ENCODE results near the gene ATF6.
A peak's percentile ranks its signal among the peaks of the same experiment; 100 is the strongest.

The ATF6 gene

DNA sequence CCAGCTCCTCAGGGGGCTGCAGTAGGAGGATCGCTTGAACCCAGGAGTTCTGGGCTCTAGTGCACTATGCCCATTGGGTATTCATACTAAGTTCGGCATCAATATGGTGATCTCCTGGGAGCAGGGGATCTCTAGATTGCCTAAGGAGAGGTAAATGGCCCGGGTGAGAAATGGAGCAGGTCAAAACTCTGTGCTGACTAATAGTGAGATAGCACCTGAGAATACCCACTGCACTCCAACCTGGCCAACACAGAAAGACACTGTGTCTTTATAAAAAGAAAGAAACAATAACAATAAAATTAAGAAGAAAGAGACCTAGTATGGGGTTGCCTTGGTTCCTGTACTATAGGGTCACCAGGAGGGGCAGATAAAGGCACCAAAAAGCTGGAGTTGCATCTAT is 30.3 kb upstream of the ATF6 start:
- no peaks in the 10 kb centered on the region for H3K36me3 ChIP-seq (ENCODE audit: insufficient read depth, low read length)
- H2AFZ ChIP-seq (ENCODE audit: low read length, unreplicated experiment): no peak overlapping the region
- peaks cover 24% of the 10 kb centered on the region for H3K4me1 ChIP-seq (ENCODE audit: control insufficient read depth, insufficient read depth, low read length, unreplicated experiment)
- no peaks in the 10 kb centered on the region for H3K27me3 ChIP-seq (ENCODE audit: insufficient read depth, low read length)
- H3K27ac ChIP-seq (ENCODE audit: low read depth, low read length): no peak overlapping the region
- H3K79me2 ChIP-seq (ENCODE audit: control insufficient read depth, insufficient read depth, low read length, unreplicated experiment): no peaks in the 10 kb centered on the region
- H3K4me3 ChIP-seq (ENCODE audit: low read depth, low read length): no peak overlapping the region

DNA sequence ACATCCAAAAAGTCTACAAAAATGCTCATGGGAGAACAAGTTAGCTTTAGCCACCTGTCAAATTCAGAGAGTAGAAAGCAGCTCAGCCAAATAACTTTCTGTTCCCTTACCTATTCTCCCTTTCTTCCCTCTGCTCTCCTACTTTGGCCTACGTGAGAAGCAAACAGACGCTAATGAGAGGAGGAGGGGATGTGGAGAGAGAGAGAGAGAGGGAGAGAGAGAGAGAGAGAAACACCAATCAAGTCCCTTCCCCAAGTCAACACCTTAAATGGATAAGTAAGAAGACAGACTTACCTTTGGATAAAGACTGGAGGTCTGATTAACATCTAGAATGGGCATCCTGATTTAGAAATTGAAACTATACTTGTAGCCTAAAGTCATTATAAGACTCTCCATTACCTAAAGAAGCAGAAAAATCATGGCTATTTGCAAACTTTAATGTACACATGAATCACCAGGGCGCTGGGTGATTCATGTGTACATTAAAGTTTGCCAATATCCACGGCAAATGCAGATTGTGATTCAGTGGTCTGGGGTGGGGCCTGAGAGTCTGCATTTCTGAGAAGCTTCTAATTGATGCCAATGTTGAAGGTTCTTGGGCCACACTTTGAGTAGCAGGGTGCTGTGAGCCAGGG is 29.7 kb upstream of the ATF6 start:
- H3K4me3 ChIP-seq (ENCODE audit: low read depth, low read length): peak overlapping the region; percentile 27; the same call in 1 of the 2 replicates
- peak overlapping the region; percentile 33 for H2AFZ ChIP-seq (ENCODE audit: low read length, unreplicated experiment)
- no peaks in the 10 kb centered on the region for H3K36me3 ChIP-seq (ENCODE audit: insufficient read depth, low read length)
- peaks cover 23% of the 10 kb centered on the region for H3K4me1 ChIP-seq (ENCODE audit: control insufficient read depth, insufficient read depth, low read length, unreplicated experiment)
- no peaks in the 10 kb centered on the region for H3K79me2 ChIP-seq (ENCODE audit: control insufficient read depth, insufficient read depth, low read length, unreplicated experiment)
- no peak overlapping the region for H3K27ac ChIP-seq (ENCODE audit: low read depth, low read length)
- no peaks in the 10 kb centered on the region for H3K27me3 ChIP-seq (ENCODE audit: insufficient read depth, low read length)

DNA sequence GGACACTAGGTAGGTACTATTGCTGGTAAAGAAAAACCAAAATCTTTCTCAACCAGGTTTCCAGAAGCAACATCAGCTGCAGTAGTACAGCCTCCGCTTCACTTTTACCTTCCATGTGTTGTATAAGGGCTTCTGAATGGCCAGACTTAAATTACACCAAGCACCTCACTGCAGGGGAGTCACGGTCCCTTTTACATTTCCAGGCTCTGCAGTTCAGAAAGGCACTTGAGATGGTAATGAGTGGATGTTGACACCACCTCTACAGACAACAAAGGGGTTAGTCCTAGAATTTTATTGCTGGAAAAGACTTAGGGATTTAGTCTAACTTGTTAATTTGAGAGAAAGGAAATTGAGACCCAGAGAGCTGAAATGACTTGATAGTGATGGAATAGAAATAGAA is 28.5 kb upstream of the ATF6 start:
- H3K27ac ChIP-seq (ENCODE audit: low read depth, low read length): no peak overlapping the region
- H3K27me3 ChIP-seq (ENCODE audit: insufficient read depth, low read length): no peaks in the 10 kb centered on the region
- no peak overlapping the region for H3K4me3 ChIP-seq (ENCODE audit: low read depth, low read length)
- no peaks in the 10 kb centered on the region for H3K36me3 ChIP-seq (ENCODE audit: insufficient read depth, low read length)
- H2AFZ ChIP-seq (ENCODE audit: low read length, unreplicated experiment): no peak overlapping the region
- no peaks in the 10 kb centered on the region for H3K79me2 ChIP-seq (ENCODE audit: control insufficient read depth, insufficient read depth, low read length, unreplicated experiment)
- H3K4me1 ChIP-seq (ENCODE audit: control insufficient read depth, insufficient read depth, low read length, unreplicated experiment): peaks cover 22% of the 10 kb centered on the region

DNA sequence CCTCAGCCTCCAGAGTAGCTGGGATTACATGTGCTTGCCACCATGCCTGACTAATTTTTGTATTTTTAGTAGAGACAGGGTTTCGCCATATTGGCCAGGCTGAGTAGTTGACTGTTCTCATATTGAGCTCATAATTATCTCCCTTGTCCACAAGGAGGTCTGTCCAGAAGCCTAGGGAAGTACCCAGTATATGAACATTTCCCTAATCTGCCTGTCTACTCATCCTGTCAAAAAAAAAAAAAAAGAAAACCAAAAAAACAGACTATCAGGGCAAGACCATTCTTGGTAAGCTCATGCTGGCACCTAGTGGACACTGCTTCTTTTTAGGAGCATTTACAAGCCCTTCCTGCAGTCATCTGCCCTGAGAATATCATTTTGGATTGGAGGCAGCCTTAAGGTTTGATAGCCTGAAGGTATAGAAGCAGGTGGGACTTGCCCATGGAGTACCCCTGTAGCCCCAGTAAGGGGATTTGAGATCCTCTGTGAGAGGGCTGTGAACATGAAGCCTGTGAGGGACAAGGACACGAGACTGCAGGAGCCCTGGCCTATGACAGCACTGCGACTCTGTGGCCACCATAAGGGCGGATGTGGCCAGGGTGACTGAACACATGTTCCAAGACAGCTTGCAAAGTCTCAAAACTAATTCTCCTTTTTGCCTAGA is 27.4 kb upstream of the ATF6 start:
- no peak overlapping the region for H2AFZ ChIP-seq (ENCODE audit: low read length, unreplicated experiment)
- H3K4me1 ChIP-seq (ENCODE audit: control insufficient read depth, insufficient read depth, low read length, unreplicated experiment): peaks cover 19% of the 10 kb centered on the region
- no peaks in the 10 kb centered on the region for H3K79me2 ChIP-seq (ENCODE audit: control insufficient read depth, insufficient read depth, low read length, unreplicated experiment)
- no peak overlapping the region for H3K27ac ChIP-seq (ENCODE audit: low read depth, low read length)
- no peaks in the 10 kb centered on the region for H3K36me3 ChIP-seq (ENCODE audit: insufficient read depth, low read length)
- H3K4me3 ChIP-seq (ENCODE audit: low read depth, low read length): no peak overlapping the region
- no peaks in the 10 kb centered on the region for H3K27me3 ChIP-seq (ENCODE audit: insufficient read depth, low read length)

DNA sequence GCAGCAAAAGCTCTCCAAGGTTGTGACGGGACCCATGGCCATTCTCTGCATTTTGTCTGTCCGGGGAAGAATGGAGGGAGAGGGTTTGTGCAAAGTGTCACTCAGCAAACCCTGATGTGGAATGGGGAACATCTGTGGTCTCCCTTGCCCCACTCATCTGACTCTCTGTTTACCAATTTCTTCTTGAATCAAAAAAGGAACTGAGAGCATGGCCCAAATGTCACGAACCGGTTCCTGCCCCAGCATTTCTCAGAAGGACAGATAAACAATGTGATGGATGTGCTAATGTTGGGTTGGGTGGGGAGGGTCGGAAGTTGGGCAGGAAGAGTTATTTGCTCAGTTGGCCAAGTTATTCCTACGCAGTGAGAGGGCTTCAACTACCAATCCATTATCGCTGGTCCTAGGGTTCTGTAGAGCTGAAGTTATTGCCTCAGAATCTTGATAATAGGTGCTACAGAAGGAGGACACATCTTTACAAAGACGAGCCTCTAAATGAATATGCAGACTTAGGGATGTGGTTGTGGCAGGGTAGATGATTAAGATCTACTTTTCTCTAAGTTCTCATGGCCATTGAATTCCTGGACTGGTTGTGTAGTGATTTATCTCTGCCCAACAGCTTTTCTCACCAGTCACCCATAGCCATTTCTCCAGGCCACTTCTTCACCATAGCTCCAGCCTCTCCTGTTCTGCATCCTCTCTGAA is 26.1 kb upstream of the ATF6 start:
- Histone ChIP-seq H3K27me3 (ENCODE audit: insufficient read depth, low read length) (no peaks in the 10 kb centered on the region), H3K36me3 (ENCODE audit: insufficient read depth, low read length) (no peaks in the 10 kb centered on the region), H3K4me1 (ENCODE audit: control insufficient read depth, insufficient read depth, low read length, unreplicated experiment) (peaks cover 19% of the 10 kb centered on the region), H3K4me3 (ENCODE audit: low read depth, low read length) (no peak overlapping the region), H3K79me2 (ENCODE audit: control insufficient read depth, insufficient read depth, low read length, unreplicated experiment) (no peaks in the 10 kb centered on the region), H3K27ac (ENCODE audit: low read depth, low read length) (no peak overlapping the region), H2AFZ (ENCODE audit: low read length, unreplicated experiment) (no peak overlapping the region)

DNA sequence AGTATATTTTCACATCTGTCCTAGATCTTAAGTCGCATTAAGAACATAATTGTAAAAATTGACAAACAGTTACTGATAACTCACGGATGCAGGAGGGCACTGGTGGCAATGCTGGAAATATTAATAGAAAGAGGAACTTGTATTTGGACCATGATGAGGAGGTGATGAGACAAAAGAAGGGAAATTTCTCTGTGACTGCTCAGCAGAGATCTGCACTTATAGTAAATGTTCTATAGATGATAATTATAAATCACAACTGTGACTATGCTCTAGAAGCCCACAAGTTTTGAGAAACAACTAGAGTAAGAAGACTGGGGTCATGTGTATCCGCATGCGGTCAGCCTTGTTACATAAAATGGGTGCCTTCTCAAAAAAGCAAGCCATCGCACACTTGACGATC is 25.2 kb upstream of the ATF6 start:
- H3K36me3 ChIP-seq (ENCODE audit: insufficient read depth, low read length): no peaks in the 10 kb centered on the region
- H3K27ac ChIP-seq (ENCODE audit: low read depth, low read length): no peak overlapping the region
- H3K27me3 ChIP-seq (ENCODE audit: insufficient read depth, low read length): no peaks in the 10 kb centered on the region
- H2AFZ ChIP-seq (ENCODE audit: low read length, unreplicated experiment): no peak overlapping the region
- no peaks in the 10 kb centered on the region for H3K79me2 ChIP-seq (ENCODE audit: control insufficient read depth, insufficient read depth, low read length, unreplicated experiment)
- H3K4me3 ChIP-seq (ENCODE audit: low read depth, low read length): no peak overlapping the region
- H3K4me1 ChIP-seq (ENCODE audit: control insufficient read depth, insufficient read depth, low read length, unreplicated experiment): peaks cover 19% of the 10 kb centered on the region

DNA sequence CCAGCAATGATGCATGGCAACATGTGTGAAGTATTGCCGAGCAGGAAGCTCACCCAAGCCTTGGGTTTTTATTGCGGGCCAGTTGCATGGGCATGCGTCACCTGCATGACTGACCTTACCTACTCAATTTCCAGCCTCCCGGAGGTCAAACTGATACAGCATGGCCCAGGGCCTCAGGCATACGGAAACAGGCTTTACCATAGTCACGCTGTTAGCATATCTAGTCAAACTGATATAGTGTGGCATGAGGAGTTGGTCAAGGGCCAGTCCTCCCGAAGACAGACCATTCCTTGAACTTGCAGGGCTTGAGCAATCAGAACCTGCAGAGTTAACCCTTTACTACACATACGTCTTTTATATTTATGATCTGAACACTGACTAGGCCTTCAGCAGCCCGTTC is 22.9 kb upstream of the ATF6 start:
- H3K4me3 ChIP-seq (ENCODE audit: low read depth, low read length): no peak overlapping the region
- H3K4me1 ChIP-seq (ENCODE audit: control insufficient read depth, insufficient read depth, low read length, unreplicated experiment): peaks cover 11% of the 10 kb centered on the region
- no peaks in the 10 kb centered on the region for H3K79me2 ChIP-seq (ENCODE audit: control insufficient read depth, insufficient read depth, low read length, unreplicated experiment)
- peak overlapping the region; percentile 76; the same call in 1 of the 2 replicates for H3K27ac ChIP-seq (ENCODE audit: low read depth, low read length)
- H3K27me3 ChIP-seq (ENCODE audit: insufficient read depth, low read length): no peaks in the 10 kb centered on the region
- peak overlapping the region; percentile 24 for H2AFZ ChIP-seq (ENCODE audit: low read length, unreplicated experiment)
- H3K36me3 ChIP-seq (ENCODE audit: insufficient read depth, low read length): no peaks in the 10 kb centered on the region

DNA sequence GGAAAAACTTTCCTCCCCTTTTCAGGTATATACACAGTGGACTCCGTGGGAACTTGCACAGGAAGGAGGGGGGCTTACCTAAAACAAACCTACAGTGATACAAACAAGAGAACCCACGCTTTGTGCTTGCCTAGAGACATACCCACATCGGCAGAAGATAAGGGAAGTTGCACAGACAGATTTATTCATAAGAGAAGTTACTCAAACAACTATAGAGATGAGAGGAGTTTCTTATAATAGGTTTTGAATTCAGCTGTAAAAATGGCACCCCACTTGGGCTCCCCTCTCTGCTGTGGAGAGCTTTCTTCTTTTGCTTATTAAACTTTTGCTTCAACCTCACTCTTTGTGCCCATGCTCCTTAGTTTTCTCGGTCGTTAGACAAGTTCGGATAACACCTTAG is 18.3 kb upstream of the ATF6 start:
- H3K27ac ChIP-seq (ENCODE audit: low read depth, low read length): no peak overlapping the region
- peaks cover 18% of the 10 kb centered on the region for H3K79me2 ChIP-seq (ENCODE audit: control insufficient read depth, insufficient read depth, low read length, unreplicated experiment)
- H3K27me3 ChIP-seq (ENCODE audit: insufficient read depth, low read length): no peaks in the 10 kb centered on the region
- H3K36me3 ChIP-seq (ENCODE audit: insufficient read depth, low read length): peaks cover 12% of the 10 kb centered on the region
- H2AFZ ChIP-seq (ENCODE audit: low read length, unreplicated experiment): no peak overlapping the region
- peaks cover 24% of the 10 kb centered on the region for H3K4me1 ChIP-seq (ENCODE audit: control insufficient read depth, insufficient read depth, low read length, unreplicated experiment)
- H3K4me3 ChIP-seq (ENCODE audit: low read depth, low read length): no peak overlapping the region

DNA sequence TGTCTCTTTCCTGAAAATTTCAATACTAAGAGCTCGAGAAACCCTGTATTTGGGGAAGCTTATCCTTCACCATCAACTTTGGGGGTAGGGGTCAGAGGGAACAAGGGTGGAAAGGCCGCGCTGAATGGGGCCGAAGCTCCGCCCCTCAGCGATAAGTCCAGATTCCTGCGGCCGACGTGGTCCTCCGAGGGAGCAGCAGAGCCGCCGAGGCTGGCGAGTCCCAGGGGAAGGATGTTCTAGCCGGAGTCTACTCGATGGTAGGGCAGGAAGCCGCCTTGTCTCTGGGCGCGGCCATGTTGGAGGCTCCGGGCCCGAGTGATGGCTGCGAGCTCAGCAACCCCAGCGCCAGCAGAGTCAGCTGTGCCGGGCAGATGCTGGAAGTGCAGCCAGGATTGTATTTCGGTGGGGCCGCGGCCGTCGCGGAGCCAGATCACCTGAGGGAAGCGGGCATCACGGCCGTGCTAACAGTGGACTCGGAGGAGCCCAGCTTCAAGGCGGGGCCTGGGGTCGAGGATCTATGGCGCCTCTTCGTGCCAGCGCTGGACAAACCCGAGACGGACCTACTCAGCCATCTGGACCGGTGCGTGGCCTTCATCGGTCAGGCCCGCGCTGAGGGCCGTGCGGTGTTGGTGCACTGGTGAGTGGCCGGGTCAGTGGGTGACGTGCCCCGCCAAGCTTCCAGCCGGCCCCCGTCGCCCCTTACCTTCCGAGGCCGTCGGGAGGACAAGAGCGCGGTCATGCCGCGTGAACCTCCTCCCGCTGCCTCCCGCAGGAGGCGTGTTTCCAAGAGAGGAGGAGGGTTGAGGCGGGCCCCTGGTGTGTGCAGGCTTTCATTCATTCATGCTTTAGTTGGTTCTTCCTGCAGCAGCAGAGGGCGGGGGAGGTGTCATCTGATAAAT is 16.4 kb upstream of the ATF6 start, which contains the start of gene DUSP12:
TSS of gene DUSP12 (plus strand) at position 278 of the 899 bp plus-strand sequence. CDS start at position 294, 16 bp downstream.
- Histone ChIP-seq H3K36me3 (ENCODE audit: insufficient read depth, low read length) (peaks cover 26% of the 10 kb centered on the region), H3K79me2 (ENCODE audit: control insufficient read depth, insufficient read depth, low read length, unreplicated experiment) (peaks cover 28% of the 10 kb centered on the region), H3K4me1 (ENCODE audit: control insufficient read depth, insufficient read depth, low read length, unreplicated experiment) (peaks cover 13% of the 10 kb centered on the region), H3K27me3 (ENCODE audit: insufficient read depth, low read length) (no peaks in the 10 kb centered on the region), H3K4me3 (ENCODE audit: low read depth, low read length) (peak within 1 kb of the TSS; percentile 88), H2AFZ (ENCODE audit: low read length, unreplicated experiment) (peak within 1 kb of the TSS; percentile 65), H3K27ac (ENCODE audit: low read depth, low read length) (peak within 1 kb of the TSS; percentile 86)

DNA sequence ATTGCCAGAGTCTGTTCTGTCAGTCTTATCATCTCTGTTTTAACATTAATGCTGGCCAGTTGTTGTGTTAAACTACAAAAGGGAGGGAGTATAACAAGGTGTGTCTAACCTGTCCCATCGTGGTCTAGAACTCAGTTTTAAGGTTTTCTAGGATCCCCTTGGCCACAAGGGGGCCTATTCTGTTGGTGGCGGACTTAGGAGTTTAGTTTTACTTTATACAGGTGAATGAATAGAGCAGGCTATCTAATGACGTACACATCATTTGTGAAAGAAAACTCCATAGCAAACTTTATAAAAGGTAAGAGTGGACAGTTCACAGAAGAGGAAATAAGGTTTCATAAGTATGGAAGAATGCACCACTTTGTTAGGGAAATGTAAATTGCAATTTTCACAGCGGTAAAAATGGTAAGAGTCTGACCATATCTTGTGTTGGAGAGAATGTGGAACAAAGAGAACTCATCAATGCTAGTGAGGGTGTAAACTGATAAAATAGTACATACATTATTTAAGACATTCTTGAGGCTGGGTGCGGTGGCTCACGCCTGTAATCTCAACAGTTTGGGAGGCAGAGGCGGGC is 2.5 kb upstream of the ATF6 start:
- Histone ChIP-seq H3K79me2 (ENCODE audit: control insufficient read depth, insufficient read depth, low read length, unreplicated experiment) (peaks cover 25% of the 10 kb centered on the region), H3K4me3 (ENCODE audit: low read depth, low read length) (no peak overlapping the region), H3K27me3 (ENCODE audit: insufficient read depth, low read length) (no peaks in the 10 kb centered on the region), H2AFZ (ENCODE audit: low read length, unreplicated experiment) (no peak overlapping the region), H3K27ac (ENCODE audit: low read depth, low read length) (no peak overlapping the region), H3K36me3 (ENCODE audit: insufficient read depth, low read length) (no peaks in the 10 kb centered on the region), H3K4me1 (ENCODE audit: control insufficient read depth, insufficient read depth, low read length, unreplicated experiment) (peaks cover 15% of the 10 kb centered on the region)
